Left kidney (tissue), 2 donors: ENCODE results near the gene NUDT15. TPM values are rescaled to one million over a fixed set of nuclear protein-coding genes. Genes with fewer than 3 reads are reported as not detected.
"Not testable (repeated sequence)": the region's sequence is repeated elsewhere in the genome, so short reads cannot be mapped to it uniquely, and the experiment has no call there.

Experiments
- DNase-seq: peaks from one replicate; pipeline ENCODE4 v3.0.0-alpha.2; 2013
- polyA plus RNA-seq: library from polyadenylated mRNA; unstranded; fragments of 120-200 nt; gene quantifications from one replicate; pipeline ENCODE4 v1.2.1, GENCODE V29; 2013; ENCODE audit not compliant: insufficient read length

NUDT15 gene
- polyA plus RNA-seq, 1 donor, result 30.5 TPM

DNA sequence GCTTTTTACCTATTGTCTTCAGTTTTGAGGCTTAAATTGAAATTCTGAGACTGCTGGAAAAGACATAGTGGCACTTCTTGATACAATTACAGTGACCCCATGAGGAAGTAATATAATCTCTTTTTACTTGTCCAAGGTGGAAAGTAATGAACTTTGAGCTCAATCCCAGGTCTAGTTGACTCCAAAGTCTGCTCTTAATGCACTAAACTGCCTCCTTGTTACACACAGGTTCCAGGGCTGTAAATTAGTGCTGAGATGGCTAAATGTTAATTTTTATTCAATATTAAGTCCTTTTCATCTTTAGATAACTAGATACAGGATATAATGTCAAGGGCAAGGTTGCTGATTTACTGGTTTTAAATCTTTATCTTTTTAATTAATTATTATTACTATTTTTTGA is 2.5 kb downstream of the NUDT15 start:
- no peak for DNase-seq

DNA sequence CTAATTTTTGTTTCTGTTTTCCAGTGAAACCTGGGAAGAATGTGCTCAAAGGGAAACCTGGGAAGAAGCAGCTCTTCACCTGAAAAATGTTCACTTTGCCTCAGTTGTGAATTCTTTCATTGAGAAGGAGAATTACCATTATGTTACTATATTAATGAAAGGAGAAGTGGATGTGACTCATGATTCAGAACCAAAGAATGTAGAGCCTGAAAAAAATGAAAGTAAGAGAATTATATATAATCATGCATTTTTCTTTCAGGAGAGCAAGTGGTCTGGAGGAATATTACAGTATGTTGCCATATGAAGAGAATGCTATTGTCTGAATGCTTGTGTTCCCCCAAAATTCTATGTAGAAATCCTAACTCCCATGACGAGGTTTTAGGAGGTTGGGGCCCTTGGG is 3.4 kb downstream of the NUDT15 start:
- no peak for DNase-seq

DNA sequence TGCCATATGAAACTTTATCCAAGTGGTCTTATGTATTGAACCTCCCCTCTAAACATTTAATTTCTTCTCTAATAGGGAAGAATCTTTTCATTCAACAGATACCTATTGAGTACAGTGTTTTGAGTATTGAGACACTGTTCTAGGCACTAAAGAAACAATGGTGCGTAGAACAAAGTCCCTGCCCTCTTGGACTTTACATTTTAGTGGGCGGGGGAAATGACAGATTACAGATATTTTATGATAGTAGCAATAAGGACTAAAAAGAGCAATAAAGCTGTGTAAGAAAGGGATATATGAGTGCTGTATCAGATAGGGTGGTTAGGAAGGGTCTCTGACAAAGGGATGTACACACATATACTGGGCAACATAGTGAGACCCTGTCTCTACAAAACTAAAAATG is 5.4 kb downstream of the NUDT15 start:
- DNase-seq, result no peak

DNA sequence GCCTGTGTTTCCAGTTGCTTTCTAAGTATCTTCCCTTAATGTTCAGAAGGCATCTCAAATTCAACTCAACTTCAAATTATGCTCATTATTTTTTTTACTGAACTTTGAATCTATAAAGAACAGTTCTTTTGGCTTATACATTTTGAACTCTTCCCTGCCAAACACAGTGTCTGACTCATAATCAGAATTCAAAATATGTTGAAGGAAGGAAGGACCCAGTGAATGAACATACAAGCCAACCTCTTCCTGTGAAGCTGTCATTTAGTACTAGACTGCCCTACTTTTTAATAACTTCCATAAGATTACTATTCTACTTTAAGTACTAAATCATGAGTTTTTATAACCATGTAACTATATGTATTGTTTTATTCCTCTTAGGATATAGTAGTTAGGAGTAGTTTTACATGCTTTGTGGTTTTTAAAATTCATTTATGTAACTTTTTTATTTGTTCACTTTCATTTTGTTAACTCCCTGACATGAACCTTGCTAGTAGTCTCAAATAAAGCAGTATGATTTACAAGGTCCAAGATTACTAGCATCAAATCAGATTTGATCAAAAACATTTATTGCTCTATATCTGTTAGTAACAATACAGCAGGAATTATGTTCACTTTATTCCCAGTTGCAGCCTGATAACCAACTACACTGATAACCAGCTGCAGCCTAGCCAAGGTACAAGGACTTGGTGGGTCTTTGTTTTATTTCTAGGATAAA is 6.4 kb downstream of the NUDT15 start:
- no peak for DNase-seq

DNA sequence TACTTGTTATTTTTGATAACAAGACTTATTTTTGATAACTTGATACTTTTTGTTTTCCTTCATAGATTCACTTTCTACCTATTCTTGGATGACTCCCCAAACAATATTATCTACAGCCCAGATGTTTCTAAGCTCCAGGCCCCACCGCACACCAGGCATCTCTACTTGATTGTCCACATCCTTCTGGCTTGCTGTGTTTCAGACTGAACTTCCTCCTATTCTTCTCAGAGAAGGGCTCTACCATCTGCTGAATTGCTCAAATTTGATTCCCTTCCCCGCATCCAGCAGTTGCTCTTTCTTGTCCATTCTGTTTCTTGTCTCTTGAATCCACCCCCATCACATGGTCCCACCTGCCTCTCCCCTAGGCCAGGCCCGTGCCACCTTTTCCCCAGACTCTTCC is 13.0 kb downstream of the NUDT15 start:
- no peak for DNase-seq

DNA sequence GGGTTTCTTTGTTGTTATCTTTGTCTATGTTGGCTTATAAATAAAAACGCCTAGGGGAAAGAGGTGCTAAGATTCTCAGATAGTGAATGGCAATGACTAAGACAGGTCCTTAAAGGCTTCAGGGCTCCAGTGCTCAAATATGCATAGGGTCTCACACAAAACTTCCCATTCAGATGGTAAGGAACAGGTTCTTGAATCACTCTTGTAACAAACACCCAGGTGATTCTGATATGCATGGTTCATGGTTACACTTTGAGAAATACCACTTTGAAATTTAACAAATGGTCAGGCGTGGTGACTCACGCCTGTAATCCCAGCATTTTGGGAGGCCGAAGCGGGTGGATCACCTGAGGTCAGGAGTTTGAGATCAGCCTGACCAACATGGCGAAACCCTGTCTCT is 17.1 kb downstream of the NUDT15 start:
- DNase-seq, result no peak

DNA sequence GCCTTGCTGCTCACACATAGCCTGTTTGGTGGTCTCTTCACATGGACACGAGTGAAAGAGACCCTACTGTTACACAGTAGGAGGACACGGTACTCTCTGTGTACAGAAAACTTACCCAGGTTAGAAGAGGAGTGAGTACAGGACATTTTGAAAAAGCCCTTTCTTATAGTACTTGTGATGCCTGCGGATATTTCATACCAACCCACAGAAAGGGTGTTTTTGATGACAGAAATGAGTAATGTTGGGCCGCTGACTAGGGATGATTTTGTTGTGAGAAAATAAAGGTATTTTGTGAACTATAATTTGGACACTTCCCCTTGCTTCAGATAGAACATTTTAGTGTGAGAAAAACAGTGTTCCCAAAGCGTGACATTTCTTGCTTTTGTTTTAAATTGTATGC is 18.2 kb downstream of the NUDT15 start:
- no peak for DNase-seq

DNA sequence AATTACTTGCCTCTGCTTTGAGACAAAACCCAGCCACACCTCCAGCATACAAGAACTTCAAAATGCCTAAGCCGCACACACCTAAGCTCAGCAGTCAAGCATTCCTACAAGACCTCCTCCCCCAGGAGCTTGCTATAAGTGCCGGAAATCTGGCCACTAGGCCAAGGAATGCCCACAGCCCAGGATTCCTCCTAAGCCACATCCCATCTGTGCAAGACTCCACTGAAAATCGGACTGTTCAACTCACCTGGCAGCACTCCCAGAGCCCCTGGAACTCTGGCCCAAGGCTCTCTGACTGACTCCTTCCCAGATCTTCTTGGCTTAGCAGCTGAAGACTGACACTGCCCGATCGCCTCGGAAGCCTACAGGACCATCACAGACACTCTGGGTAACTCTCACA is 21.0 kb downstream of the NUDT15 start:
- DNase-seq, result not testable (repeated sequence)

DNA sequence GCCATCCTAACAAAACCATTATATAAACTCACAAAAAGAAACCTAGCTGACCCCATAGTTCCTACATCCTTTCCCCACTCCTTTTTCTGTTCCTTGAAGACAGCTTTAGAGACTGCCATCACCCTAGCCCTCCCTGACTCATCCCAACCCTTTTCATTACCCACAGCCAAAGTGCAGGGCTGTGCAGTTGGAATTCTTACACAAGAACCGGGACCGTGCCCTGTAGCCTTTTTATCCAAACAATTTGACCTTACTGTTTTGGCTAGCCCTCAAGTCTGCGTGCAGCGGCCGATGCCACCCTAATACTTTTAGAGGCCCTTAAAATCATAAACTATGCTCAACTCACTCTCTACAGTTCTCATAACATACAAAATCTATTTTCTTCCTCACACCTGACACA is 22.4 kb downstream of the NUDT15 start:
- not testable (repeated sequence) for DNase-seq

DNA sequence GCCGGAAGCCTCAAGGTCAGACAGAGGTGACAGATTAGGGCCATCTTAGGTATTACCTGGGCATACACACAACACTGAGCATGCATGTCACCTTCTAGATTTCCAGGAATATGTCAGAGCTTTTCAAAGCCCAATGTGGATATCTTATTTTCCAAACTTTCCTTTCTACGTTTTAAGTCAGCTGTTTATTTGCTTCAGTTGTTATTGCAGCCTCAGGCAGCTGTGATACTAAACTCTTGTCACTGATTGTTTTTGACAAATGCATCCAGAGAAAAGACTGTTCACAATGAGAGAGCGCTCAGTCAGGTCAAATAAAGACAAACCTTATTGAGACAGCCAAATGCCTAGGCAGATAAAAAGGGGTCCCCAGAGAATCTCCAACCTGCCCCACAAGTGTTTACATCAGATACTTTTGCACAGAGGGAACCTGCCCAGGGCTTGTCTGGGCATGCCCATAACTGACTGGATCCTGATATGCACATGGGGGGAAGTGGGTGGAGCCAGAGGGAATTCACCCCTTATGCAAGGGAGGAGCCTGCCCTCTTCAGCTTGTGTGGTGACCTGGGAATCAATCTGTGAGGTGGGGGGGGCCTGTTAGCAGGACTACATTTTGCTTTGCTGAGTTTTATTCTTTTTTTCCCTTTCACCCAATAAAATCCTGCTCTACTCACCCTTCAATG is 28.9 kb downstream of the NUDT15 start:
- DNase-seq, result no peak

DNA sequence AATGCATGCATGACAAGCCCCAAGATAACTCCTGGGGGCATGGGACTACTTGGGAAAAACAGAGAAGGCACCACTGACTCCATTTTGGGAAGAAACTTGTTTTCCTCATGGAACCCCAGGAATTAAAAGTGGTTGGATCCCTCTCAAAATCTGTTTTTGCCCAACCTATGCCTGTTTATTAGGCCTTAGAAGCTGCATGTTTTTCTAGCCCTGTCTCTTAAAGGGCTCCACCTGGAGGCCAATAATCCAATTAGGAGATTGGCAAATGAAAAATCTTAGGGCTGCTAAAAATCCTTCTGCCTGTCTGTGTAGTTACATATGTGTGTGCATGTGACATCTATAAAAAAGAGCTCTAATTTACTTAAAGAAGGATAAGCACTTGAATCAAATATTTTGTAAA is 30.5 kb downstream of the NUDT15 start:
- no peak for DNase-seq

DNA sequence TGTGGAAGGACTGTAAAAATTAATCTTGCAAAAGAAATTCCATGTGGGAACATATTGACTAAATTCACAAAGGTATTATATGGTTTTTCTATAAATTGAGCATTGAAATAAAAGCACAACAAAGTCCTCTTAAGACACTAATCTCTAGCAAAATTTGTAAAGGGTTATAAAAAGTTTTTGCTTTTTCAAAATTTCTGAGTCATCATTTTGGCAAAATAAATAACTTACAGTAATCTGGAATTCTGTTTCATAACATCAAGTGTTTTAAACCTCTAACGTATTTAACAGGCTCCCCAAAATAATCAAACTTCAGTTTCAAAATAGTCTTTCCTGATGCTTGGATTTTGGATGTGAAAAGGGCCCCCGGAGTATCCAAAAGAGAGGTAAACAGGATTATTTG is 31.4 kb downstream of the NUDT15 start:
- DNase-seq, result no peak

DNA sequence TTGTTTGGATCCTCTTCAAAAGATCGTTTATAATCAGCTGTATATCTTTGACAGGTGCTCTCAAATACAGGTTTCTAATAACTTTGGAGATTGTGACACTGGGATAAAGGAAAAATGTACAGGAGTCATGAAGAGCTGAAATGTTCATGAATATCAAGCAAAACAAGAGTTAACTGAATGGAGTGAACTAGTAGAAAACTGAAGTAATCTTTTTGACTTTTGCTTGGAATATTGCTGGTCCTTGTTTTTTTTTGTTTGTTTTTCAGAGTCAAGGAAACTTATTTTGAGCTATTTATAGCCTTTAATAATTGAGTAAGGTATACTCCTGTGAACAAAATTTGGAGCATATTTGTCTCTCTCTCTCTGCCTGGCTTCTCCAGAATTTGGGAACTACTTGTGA is 32.0 kb downstream of the NUDT15 start:
- no peak for DNase-seq

DNA sequence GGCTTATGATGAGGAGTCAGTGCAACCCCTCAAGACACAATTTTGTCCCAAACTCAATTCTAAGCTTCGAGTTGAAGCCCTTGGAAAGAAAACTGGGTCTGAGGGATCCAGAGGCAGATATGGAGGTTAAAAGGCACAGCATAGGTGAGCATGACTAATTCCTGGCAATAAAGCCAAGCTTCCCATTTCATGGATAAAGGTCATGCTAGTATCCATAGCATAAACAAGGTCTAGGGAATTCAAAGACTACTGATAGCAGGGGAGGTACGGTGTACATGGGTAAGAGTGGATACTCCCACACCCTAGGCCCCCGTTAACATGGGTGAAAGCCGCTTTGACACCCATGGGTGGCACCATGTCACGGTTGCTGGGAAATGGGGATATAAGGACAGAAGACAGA is 33.4 kb downstream of the NUDT15 start:
- no peak for DNase-seq

DNA sequence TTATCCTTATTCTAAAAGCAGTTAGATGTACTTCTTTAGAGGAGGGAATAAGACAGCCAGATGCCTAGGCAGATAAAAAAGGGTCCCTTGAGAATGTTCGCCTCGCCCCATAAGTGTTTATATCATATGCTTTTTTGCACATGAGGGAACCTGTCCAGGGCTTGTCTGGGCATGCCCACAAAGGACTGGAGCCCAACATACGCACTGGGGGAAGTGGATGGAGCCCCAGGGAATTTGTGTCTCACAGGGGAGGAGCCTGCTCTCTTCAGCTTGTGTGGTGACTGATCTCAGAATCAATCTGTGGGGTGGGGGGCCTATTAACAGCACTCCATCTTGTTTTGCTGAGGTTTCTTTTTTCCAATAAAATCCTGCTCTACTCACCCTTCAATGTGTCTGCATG is 34.8 kb downstream of the NUDT15 start:
- DNase-seq, result no peak

DNA sequence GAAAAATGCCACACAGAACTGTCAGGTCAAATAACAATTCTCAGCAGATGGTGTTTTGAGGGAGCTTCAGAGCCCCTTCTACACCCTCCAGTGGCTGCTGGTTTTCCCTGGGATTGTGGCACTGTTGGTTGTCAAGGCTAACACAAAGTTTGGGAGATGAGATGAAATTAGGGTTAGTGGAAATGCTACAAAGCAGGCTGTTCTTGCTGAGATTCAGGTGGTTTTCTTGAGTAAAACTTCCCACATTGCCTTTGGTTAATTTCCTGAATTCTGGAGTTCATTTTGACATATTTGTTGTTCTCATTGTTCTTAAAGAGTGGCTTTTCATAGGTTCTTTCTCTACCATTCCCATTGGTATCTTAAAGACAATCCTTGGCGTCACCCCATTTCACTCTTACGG is 35.3 kb downstream of the NUDT15 start:
- no peak for DNase-seq

DNA sequence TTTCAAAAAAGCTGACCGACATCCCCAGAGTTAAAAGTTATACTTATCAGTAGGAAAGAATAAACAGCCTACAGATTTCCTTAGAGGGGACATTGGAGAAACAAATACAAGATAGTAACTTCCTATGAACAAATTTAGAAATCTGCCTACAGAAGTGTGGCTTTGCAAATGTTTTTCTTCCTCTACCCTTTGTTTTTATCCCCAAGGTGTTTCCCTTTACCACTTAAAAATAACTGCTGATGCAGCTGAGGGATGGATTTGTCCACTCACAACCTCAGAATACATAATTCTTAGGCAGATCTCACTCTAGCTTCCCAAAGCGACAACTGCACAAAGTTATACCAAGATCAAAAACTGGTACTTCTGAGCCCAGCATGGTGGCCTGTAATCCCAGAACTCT is 36.5 kb downstream of the NUDT15 start:
- no peak for DNase-seq

DNA sequence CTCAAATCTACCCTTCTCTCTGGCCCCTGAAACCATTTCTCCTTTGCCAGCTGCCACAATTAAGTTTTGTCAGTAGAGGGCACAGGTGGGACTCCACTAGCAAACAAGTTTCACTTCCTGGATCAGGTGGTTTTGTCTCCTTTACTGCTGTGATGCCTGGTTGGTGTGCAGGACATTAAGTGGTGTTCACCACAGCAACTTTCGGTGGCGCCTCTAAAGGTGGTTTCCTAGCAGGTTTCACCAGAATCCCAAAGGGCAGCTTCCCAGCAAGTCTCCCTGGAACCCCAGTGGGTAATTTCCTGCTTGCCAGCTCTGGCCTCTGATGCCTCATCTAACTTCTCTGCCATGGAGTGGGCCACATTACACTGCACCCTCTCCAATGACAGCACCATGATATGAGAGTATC is 40.7 kb downstream of the NUDT15 start:
- no peak for DNase-seq

DNA sequence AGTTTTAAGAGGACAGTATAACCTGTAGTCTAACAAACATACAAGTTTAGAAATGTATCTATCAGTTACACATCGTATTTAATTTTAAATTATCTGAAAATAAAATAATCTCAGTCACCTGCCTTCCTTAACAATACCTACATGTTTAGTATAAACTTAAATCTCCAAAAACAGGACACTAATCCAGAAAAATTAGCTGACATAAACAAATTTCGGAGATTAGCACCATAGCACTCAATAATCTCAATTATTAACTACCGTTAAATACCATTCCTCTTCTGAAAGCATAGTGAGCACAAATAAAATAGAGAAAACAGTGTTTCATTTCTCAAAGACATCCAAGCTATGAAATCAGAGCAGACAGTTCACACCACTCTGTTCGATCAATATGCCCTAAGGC is 44.2 kb downstream of the NUDT15 start:
- DNase-seq, result no peak

DNA sequence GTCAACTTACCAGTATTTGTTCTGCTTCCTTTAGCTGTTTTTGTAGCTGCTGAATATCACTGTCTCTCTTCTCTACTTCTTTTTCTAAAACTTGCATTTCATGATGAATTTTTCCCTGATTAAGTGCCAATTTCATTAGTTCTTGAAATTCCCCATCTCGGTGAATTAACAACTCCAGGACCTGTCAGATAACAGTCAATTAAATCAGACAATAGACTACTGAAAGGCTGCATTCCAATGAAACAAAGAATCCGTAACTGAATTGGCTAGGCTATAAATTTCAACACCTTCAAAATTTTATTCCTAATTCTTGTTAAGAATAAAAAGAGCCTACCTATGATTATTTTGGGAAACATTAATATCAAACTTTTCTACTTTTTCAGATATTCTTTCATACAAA is 48.7 kb downstream of the NUDT15 start:
- no peak for DNase-seq

DNA sequence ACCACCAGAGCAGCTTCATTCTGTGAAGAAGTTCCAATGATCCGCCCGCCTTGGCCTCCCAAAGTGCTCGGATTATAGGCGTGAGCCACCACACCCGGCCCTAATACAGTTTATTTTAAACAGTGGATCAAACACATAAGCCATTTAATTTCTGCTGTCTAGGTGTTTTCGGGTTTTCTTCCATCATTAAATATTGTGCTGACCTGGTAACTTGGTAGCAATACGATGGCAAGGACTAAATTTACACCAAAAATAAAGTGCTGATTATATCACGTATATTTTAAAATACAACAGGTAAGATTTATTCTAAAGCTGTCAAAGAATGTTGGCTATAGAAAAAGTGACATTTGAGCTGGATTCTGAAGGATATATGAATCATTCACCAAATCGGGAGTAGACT is 56.1 kb downstream of the NUDT15 start:
- DNase-seq, result no peak

DNA sequence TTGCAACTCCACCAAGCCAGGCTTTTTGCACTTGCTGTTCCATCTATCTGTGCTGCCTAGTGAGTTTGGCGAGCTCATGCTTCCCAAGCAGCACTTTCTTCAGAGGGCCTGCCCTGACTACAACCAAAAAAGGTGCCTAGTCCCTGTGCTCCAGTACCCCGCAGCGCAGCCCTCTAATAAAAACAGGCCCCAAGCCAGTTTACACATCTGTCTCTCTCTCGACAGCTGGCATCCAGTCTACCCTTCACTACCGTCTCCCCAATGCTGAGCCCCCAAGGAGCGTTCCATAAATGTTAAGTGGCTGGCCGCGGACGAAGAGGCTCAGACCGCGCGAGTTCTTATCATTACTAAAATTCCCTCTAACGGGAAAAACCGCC is 56.9 kb downstream of the NUDT15 start:
- DNase-seq, result no peak

DNA sequence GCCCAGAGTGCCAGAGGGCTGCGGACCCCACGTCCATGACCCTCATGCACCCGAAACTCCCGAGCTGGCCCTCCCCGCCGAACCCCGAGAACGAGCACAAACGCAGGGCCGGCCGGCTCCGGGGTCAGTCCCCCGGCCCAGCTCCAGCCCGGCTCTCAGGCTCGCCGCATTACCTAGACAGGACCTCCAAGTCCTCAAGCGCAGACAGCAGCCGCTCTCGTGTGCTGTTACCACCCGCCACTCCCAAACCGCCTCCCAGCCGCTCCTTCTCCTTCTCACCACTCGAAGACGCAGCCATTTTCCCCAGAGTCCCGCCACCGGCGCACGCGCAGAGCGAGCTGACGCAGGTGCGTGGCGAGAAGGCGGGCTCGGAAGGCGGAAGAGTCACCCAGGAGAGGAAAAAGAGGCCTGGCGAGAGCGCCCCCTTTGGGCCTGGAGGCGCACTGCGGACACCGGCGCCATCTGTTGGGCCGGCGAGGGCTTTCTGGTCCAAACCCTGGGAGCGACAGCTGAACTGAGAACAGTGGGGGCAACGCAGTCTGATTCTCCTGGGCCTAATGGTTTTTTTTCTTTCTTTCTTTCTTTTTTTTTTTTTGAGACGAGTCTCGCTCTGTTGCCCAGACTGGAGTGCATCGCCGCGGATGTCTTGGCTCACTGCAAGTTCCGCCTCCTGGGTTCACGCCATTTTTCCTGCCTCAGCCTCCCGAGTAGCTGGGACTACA is 57.4 kb downstream of the NUDT15 start, which contains the start of gene MED4:
MED4 (minus strand) TSS at position 324 of the 722 bp plus-strand sequence; CDS start at position 298, 26 bp downstream.
- DNase-seq, result peak; percentile 95
